HFFc6 (cell line): ENCODE data around the gene ADAP1. TPM values are rescaled to one million over a fixed set of nuclear protein-coding genes. Genes with fewer than 3 reads are reported as not detected.

ENCODE experiments used
- DNase-seq: peaks from one replicate; pipeline ENCODE4 v3.0.0-alpha.2; 2018
- H3K27ac Mint-ChIP-seq: 2 replicates; pipeline ENCODE4 v1.8.0; 2020; ENCODE audit warnings: mild to moderate bottlenecking, mixed read lengths
- H3K27me3 Mint-ChIP-seq: 2 replicates; pipeline ENCODE4 v1.8.0; 2021; ENCODE audit warnings: mild to moderate bottlenecking, moderate library complexity, mixed read lengths; ENCODE audit not compliant: insufficient read depth
- H3K36me3 Mint-ChIP-seq: 2 replicates; pipeline ENCODE4 v1.8.0; 2021; ENCODE audit warnings: low read depth, mixed read lengths
- H3K4me1 Mint-ChIP-seq: 2 replicates; pipeline ENCODE4 v1.8.0; 2020; ENCODE audit warnings: low read depth, mixed read lengths
- H3K4me3 Mint-ChIP-seq: 2 replicates; pipeline ENCODE4 v1.8.0; 2020; ENCODE audit warnings: mild to moderate bottlenecking, moderate library complexity, mixed read lengths
- H3K9me3 Mint-ChIP-seq: 2 replicates; pipeline ENCODE4 v1.8.0; 2020; ENCODE audit warnings: mild to moderate bottlenecking, mixed read lengths
- CTCF ChIP-seq: fragments of 200-600 bp; sonication (generic); IDR thresholded peaks from 2 replicates; pipeline ENCODE4 v1.5.0; 2021; ENCODE audit warnings: antibody characterized with exemption, mild to moderate bottlenecking
- total RNA-seq, 6 experiments: library from RNA; stranded (reverse); fragmentation: NEBNext Ultra II Directional; extraction: Animal tissue kit (Norgen Biotek cat#: 25700); gene quantifications; 2 replicates in 1 of 6; 3 replicates in 5 of 6; pipeline ENCODE4 v1.2.3, GENCODE V29; 2021

The ADAP1 gene
- total RNA-seq, 6 experiments from 2014 or later = 0.64 to 1.1 (median 0.90) TPM

DNA sequence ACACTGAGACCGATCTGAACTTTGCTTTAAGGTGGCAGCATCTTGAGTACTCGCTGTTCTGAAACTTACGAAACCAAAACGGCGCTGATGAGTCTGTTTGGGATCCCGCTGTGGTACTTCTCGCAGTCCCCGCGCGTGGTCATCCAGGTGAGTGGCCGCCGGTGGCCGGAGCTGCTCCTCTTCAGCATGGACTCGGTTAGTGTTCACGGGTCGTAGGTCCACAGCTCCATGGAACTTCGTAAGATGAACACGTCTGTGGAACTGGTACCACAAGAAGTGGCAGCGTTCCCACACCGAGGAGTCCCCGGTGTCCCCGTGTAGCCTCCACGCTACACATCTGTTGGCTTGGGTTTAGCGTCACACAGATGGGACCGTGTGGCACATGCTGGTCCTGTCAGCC is 88.6 kb downstream of the ADAP1 start:
- Mint-ChIP-seq H3K4me1 (peaks cover 18% of the 10 kb centered on the region), H3K9me3 (no peaks in the 10 kb centered on the region), H3K36me3 (peaks cover 40% of the 10 kb centered on the region), H3K27me3 (no peaks in the 10 kb centered on the region), H3K4me3 (no peak overlapping the region), H3K27ac (peak overlapping the region; percentile 49)
- no peak for TF ChIP-seq CTCF
- DNase-seq = no peak

- H3K4me3 Mint-ChIP-seq = no peak overlapping the region
- H3K9me3 Mint-ChIP-seq = no peaks in the 10 kb centered on the region
- no peaks in the 10 kb centered on the region for H3K27me3 Mint-ChIP-seq
- H3K27ac Mint-ChIP-seq = no peak overlapping the region
- TF ChIP-seq CTCF = no peak
- peaks cover 17% of the 10 kb centered on the region for H3K4me1 Mint-ChIP-seq
- DNase-seq = no peak
- H3K36me3 Mint-ChIP-seq = peaks cover 46% of the 10 kb centered on the region
Observed at GRCh38 chr7:863106-863505, 91.4 kb downstream of the ADAP1 start.

GRCh38 chr7:862157-862556 is 92.3 kb downstream of the ADAP1 start:
- Mint-ChIP-seq H3K27me3 (peaks cover under 1% of the 10 kb centered on the region; the same call in 1 of the 2 replicates), H3K27ac (no peak overlapping the region), H3K4me3 (no peak overlapping the region), H3K36me3 (peaks cover 46% of the 10 kb centered on the region), H3K9me3 (no peaks in the 10 kb centered on the region), H3K4me1 (peaks cover 8% of the 10 kb centered on the region)
- DNase-seq = no peak
- TF ChIP-seq CTCF = no peak

GRCh38 chr7:861222-861621 is 93.3 kb downstream of the ADAP1 start:
- TF ChIP-seq CTCF = no peak
- Mint-ChIP-seq H3K27ac (no peak overlapping the region), H3K4me1 (no peaks in the 10 kb centered on the region; the same call in 1 of the 2 replicates), H3K4me3 (no peak overlapping the region), H3K36me3 (peaks cover 42% of the 10 kb centered on the region), H3K27me3 (peaks cover 3% of the 10 kb centered on the region; the same call in 1 of the 2 replicates), H3K9me3 (no peaks in the 10 kb centered on the region)
- no peak for DNase-seq

DNA sequence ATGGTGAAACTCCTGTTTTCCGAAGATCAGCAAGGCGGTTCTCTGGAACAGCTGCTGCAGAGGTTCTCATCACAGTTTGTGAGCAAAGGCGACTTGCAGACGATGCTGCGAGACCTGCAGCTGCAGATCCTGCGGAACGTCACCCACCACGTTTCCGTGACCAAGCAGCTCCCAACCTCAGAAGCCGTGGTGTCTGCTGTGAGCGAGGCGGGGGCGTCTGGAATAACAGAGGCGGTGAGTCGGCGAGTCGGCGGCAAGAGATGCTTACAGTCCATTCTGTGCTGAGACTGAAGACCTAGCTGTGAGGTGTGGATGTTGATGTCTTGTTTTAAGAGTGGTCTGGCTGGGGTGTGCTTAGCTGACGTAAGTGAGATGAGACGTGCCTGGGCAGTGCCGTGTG is 94.3 kb downstream of the ADAP1 start:
- no peaks in the 10 kb centered on the region for H3K4me1 Mint-ChIP-seq
- peaks cover 41% of the 10 kb centered on the region for H3K36me3 Mint-ChIP-seq
- H3K9me3 Mint-ChIP-seq = no peaks in the 10 kb centered on the region
- H3K27ac Mint-ChIP-seq = no peak overlapping the region
- H3K27me3 Mint-ChIP-seq = peaks cover 3% of the 10 kb centered on the region; the same call in 1 of the 2 replicates
- no peak for TF ChIP-seq CTCF
- H3K4me3 Mint-ChIP-seq = no peak overlapping the region
- no peak for DNase-seq
